Measurements from ENCODE around the gene SLC27A3. TPM values are rescaled to one million over a fixed set of nuclear protein-coding genes. Genes with fewer than 3 reads are reported as not detected.

The SLC27A3 gene
- total RNA-seq, 1 experiment from 2014 or later = 11.1 TPM

GRCh38 chr1:153799566-153800465 is 24.6 kb downstream of the SLC27A3 start:
- intact Hi-C loops (cut with micrococcal nuclease) = loop anchor here (5.0 to 10.0 kb wide), 2 partner anchors 385 to 472 kb away; partner anchors contain the start of gene HAX1
- CTCF ChIA-PET = interaction anchor here (0.5 to 3.6 kb wide), 8 partner anchors 17 to 297 kb away, joined by 3 to 80 read pairs (median 12); partner anchors contain the start of genes CREB3L4, RAB13 and RPS27
- H3K9me3 Mint-ChIP-seq (ENCODE audit: unreplicated experiment) = no peaks in the 10 kb centered on the region

GRCh38 chr1:153800516-153800915 is 25.3 kb downstream of the SLC27A3 start:
- CTCF ChIA-PET = interaction anchor here (1.4 to 3.4 kb wide), 3 partner anchors 69 to 186 kb away, joined by 3 to 22 read pairs (median 3); partner anchors contain the start of gene RAB13
- no TSS peak for BruUV-seq (replicated peaks)
- Mint-ChIP-seq H3K36me3 (ENCODE audit: insufficient read depth, unreplicated experiment) (peaks cover 23% of the 10 kb centered on the region), H3K27ac (ENCODE audit: low read depth, unreplicated experiment) (no peak overlapping the region), H3K4me1 (ENCODE audit: insufficient read depth, unreplicated experiment) (peaks cover 22% of the 10 kb centered on the region), H3K9me3 (ENCODE audit: unreplicated experiment) (no peaks in the 10 kb centered on the region), H3K27me3 (ENCODE audit: insufficient read depth, unreplicated experiment) (no peaks in the 10 kb centered on the region), H3K4me3 (ENCODE audit: unreplicated experiment) (no peak overlapping the region)
- no peak for DNase-seq (ENCODE audit: unreplicated experiment)
- no peak for TF ChIP-seq CTCF (IDR thresholded peaks at IDR 0.05; ENCODE audit: unreplicated experiment)
- POLR2A ChIA-PET = interaction anchor here (0.7 to 1.6 kb wide), 4 partner anchors 38 to 381 kb away, joined by 3 to 6 read pairs (median 5); partner anchors contain the start of genes CREB3L4 and JTB
- intact Hi-C loops (cut with micrococcal nuclease) = no loop called here

More at GRCh38 chr1:153799566-153800465, 24.6 kb downstream of the SLC27A3 start:
- H3K4me1 Mint-ChIP-seq (ENCODE audit: insufficient read depth, unreplicated experiment) = peaks cover 15% of the 10 kb centered on the region
- peaks cover 23% of the 10 kb centered on the region for H3K36me3 Mint-ChIP-seq (ENCODE audit: insufficient read depth, unreplicated experiment)
- no peak overlapping the region for H3K27ac Mint-ChIP-seq (ENCODE audit: low read depth, unreplicated experiment)
- no TSS peak for BruUV-seq (replicated peaks)
- POLR2A ChIA-PET = interaction anchor here (0.7 to 3.5 kb wide), 4 partner anchors 39 to 168 kb away, joined by 6 to 13 read pairs (median 10); partner anchors contain the start of genes CREB3L4, DENND4B and GATAD2B
- no peak overlapping the region for H3K4me3 Mint-ChIP-seq (ENCODE audit: unreplicated experiment)
- no peaks in the 10 kb centered on the region for H3K27me3 Mint-ChIP-seq (ENCODE audit: insufficient read depth, unreplicated experiment)
- no peak for TF ChIP-seq CTCF (IDR thresholded peaks at IDR 0.05; ENCODE audit: unreplicated experiment)
- DNase-seq (ENCODE audit: unreplicated experiment) = no peak

GRCh38 chr1:153801028-153801625 is 25.9 kb downstream of the SLC27A3 start:
- H3K4me1 Mint-ChIP-seq (ENCODE audit: insufficient read depth, unreplicated experiment) = peaks cover 29% of the 10 kb centered on the region
- intact Hi-C loops (cut with micrococcal nuclease) = no loop called here
- H3K27ac Mint-ChIP-seq (ENCODE audit: low read depth, unreplicated experiment) = no peak overlapping the region
- CTCF ChIA-PET = interaction anchor here (0.6 to 3.4 kb wide), 9 partner anchors 20 to 186 kb away, joined by 3 to 22 read pairs (median 4); partner anchors contain the start of genes CREB3L4, DENND4B and RAB13
- no TSS peak for BruUV-seq (replicated peaks)
- POLR2A ChIA-PET = interaction anchor here (0.6 to 2.1 kb wide), 5 partner anchors 166 to 381 kb away, joined by 3 to 6 read pairs (median 4); partner anchors contain the start of genes CREB3L4, JTB and RPS27
- H3K9me3 Mint-ChIP-seq (ENCODE audit: unreplicated experiment) = no peaks in the 10 kb centered on the region
- H3K27me3 Mint-ChIP-seq (ENCODE audit: insufficient read depth, unreplicated experiment) = no peaks in the 10 kb centered on the region
- H3K4me3 Mint-ChIP-seq (ENCODE audit: unreplicated experiment) = no peak overlapping the region
- no peak for DNase-seq (ENCODE audit: unreplicated experiment)
- TF ChIP-seq CTCF (IDR thresholded peaks at IDR 0.05; ENCODE audit: unreplicated experiment) = no peak
- H3K36me3 Mint-ChIP-seq (ENCODE audit: insufficient read depth, unreplicated experiment) = peaks cover 23% of the 10 kb centered on the region
